T47D (cell line): ENCODE results near the gene DGKI.

Experiments
- DNase-seq, 2 experiments: peaks; one replicate each; pipeline versions ENCODE4 v3.0.0 to v3.0.0-alpha.2; 2011 to 2012; ENCODE audit warnings: low read depth in 1 of 2, low spot score in 1 of 2
- JUND ChIP-seq: IDR thresholded peaks from 2 replicates; pipeline ENCODE4 v1.6.1; 2012; ENCODE audit warnings: low read depth
- in situ Hi-C: cut with HindIII; loops from 2 replicates; pipeline ENCODE4 v1.10.0; 2016; ENCODE audit warnings: low sequenced_read_pairs, low pct_unique_long_range_greater_than_20kb

Gene DGKI

GRCh38 chr7:137862964-137863363 is 16.2 kb upstream of the DGKI start:
- DNase-seq, result no peak
- no peak for TF ChIP-seq JUND
- in situ Hi-C loops, result no loop called here

DNA sequence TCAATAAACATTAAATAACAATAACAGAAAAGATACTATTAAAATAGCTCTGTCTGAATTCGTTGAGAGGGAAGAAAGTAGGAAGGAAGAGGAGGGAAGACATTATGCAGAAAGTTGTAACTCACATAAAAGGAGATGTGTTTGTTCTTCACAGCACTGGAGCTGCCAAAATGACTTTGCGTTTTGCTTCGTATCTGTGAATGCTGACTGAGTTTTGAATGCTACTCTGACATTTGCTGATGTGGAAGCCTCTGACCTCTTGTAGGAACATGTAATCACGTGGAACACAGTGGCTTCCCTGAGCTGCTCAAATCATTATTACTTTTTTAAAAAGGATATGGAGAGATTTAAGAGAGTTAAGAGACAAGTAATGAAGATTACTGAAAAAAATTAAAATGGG is 15.6 kb upstream of the DGKI start:
- no peak for TF ChIP-seq JUND
- DNase-seq, result no peak
- in situ Hi-C loops, result no loop called here

DNA sequence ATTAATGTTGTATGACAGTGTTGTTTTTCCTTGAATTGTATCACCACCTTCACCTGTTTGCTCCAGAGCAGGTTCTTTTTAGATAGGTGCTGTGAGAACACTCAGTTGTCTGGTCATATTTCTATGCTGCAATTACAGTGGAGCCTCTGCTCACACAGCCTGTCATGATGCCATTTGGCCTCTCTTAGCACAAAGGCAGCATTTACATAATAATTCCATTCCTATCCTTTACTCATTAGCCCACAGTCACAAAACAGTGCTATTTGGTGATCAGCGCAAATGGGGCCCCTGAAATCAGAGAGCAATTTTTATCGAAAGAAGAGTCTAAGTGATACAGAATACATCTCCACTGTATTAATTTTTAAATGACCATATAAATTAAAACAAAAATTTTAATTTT is 13.8 kb upstream of the DGKI start:
- no peak for TF ChIP-seq JUND
- no peak for DNase-seq
- in situ Hi-C loops, result no loop called here

- TF ChIP-seq JUND, result no peak
- in situ Hi-C loops, result no loop called here
- no peak for DNase-seq
Observed at GRCh38 chr7:137853053-137853452, 6.3 kb upstream of the DGKI start.

DNA sequence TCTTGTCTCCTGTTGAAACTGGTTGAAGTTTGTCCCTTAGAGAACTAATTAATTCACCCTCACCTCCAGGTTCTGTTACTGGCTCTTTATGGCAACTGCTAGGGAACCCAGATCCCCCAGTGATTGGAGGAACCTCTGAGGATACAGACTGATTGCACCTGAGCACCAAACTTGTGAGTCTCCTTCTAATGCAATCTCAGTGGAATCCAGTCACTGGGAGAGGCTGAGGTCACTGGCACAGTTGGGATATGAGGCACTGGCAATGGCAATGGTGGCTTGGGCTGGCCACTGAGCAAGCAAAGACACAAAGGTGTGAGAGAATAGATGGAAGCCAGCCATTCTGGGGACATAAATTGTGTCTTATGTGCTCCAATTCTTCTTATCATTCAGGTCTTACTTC is 5.3 kb upstream of the DGKI start:
- in situ Hi-C loops, result no loop called here
- TF ChIP-seq JUND, result no peak
- no peak for DNase-seq

- no peak for TF ChIP-seq JUND
- in situ Hi-C loops, result no loop called here
- no peak for DNase-seq
Observed at GRCh38 chr7:137850972-137851945, 4.5 kb upstream of the DGKI start.

- DNase-seq, result no peak
- in situ Hi-C loops, result no loop called here
- TF ChIP-seq JUND, result no peak
Observed at GRCh38 chr7:137850571-137850970, 3.8 kb upstream of the DGKI start.

- in situ Hi-C loops, result no loop called here
- no peak for TF ChIP-seq JUND
- no peak for DNase-seq
Observed at GRCh38 chr7:137848095-137848494, 1.3 kb upstream of the DGKI start.

- DNase-seq, result no peak
- in situ Hi-C loops, result no loop called here
- TF ChIP-seq JUND, result no peak
Observed at GRCh38 chr7:137847568-137848050, 835 bp upstream of the DGKI start.

- DNase-seq, result no peak
- no peak for TF ChIP-seq JUND
- in situ Hi-C loops, result no loop called here
Observed at GRCh38 chr7:137846549-137846826, 286 bp downstream of the DGKI start.

DNA sequence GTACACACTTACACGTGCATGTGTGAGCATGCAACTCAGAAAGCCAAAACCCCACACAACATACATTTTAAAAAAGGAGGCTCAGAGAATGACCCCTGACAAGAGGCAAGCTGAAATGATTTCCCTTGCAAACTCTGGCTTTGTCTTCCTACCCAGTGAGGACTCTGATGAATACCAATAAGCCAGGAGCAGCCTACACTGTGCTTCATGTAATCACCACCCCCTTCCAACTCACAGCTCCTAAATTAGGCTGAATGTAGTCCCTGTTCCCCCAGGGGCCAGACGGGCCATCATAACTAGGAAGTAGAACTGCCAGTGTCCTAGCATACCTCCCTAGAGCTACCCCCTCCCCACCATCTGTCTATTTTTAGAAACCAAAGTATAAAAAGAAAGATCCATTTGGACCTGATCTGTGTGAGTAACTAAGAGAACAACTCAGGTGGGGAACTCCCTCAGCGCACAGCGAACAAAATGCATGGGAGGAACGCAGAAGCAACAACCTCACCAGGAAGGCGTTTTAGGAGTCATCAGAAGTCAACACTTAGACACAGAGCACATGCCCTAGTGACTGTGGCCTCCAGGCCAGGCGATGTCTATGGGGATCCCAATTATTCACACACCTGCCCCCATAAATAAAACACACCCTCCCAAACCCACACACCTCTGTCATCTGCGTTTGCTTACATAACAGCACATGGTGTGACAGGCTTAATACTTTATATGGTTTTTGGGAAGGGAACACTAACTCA is 1.9 kb downstream of the DGKI start:
- DNase-seq, result no peak
- no peak for TF ChIP-seq JUND
- in situ Hi-C loops, result no loop called here

DNA sequence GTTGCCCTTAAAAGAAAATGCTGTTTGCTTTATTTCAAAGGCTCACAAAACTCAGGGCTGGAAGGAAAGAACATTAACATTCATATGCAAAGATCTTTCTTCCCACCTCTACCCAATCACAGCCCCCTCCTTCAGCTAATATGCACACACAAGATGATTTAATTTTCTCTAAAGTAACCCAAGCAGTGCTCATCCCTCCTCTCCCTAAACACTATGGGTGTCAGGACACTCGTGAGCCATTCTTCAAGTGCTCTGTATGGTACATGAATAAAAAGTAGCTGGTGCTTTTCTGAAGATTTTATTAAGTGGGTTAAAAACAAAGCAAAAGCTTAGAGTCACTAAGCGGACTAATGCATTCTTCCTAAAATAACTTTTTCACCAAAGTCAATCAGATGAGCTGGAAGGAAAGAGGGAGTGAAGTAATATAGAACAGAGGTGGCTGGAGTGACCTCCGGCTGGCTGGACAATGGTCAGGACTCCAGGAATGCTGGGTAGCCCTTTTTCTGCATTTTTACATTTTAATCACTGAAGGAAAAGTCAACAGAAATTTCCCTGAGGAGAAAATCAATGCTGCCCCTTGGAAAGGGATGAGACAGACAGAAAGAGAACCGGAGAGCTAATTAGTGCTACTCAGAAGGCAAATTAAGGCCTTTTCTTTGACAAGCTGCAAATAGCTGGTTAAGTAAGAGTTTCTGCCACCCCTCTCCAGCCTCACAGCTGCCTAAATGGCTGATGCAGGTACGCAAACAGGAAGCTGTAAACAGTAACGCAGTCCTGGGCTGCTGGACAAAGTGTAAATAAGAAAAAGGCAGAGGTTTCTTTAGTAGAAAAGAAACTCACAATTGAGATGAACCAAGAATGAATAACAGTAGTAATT is 6.6 kb downstream of the DGKI start:
- in situ Hi-C loops, result no loop called here
- DNase-seq, result no peak
- no peak for TF ChIP-seq JUND
